Subcutaneous abdominal adipose tissue (tissue), 5 donors: Measurements from ENCODE around the gene PLXND1.

ENCODE experiments used
- H3K27ac ChIP-seq: one replicate; pipeline ENCODE4 v1.7.0; 2013; ENCODE audit warnings: low read depth, mild to moderate bottlenecking, inconsistent platforms, low read length, moderate library complexity
- H3K27me3 ChIP-seq, 5 donors: one replicate each; pipeline ENCODE4 v1.7.0; 2013; ENCODE audit warnings: low read length in 5 of 5, inconsistent platforms in 1 of 5; ENCODE audit not compliant: control insufficient read depth in 5 of 5, insufficient read depth in 4 of 5
- H3K36me3 ChIP-seq, 5 donors: one replicate each; pipeline ENCODE4 v1.7.0; 2013; ENCODE audit warnings: low read length in 5 of 5; ENCODE audit not compliant: control insufficient read depth in 5 of 5, insufficient read depth in 5 of 5
- H3K4me1 ChIP-seq, 5 donors: one replicate each; pipeline ENCODE4 v1.7.0; 2013; ENCODE audit warnings: low read length in 5 of 5, mild to moderate bottlenecking in 3 of 5, moderate library complexity in 1 of 5; ENCODE audit not compliant: control insufficient read depth in 5 of 5, insufficient read depth in 5 of 5
- H3K4me3 ChIP-seq, 5 donors: one replicate each; pipeline ENCODE4 v1.7.0; 2013; ENCODE audit warnings: low read length in 5 of 5, low read depth in 1 of 5
- H3K9ac ChIP-seq, 5 donors: one replicate each; pipeline ENCODE4 v1.7.0; 2013; ENCODE audit warnings: low read length in 5 of 5, mild to moderate bottlenecking in 4 of 5, moderate library complexity in 3 of 5
- H3K9me3 ChIP-seq, 5 donors: one replicate each; pipeline ENCODE4 v1.7.0; 2013; ENCODE audit warnings: low read length in 5 of 5; ENCODE audit not compliant: control insufficient read depth in 5 of 5
- donor health status: healthy.
- donor health status: healthy.
- donor health status: healthy.
- donor health status: healthy.
- donor health status: healthy.

Gene PLXND1

GRCh38 chr3:129603561-129603942 is 2.9 kb downstream of the PLXND1 start:
- Histone ChIP-seq H3K27ac (peak overlapping the region; percentile 97), H3K36me3 (peaks cover 0 to 16% (median 5%) of the 10 kb centered on the region in 5 donors), H3K9me3 (peaks cover 0 to 3% (median 0%) of the 10 kb centered on the region in 5 donors), H3K4me1 (peaks cover 40 to 93% (median 82%) of the 10 kb centered on the region in 5 donors), H3K9ac (peak overlapping the region; percentile 48 to 100 (median 59)), H3K27me3 (peaks cover 0 to 6% (median 0%) of the 10 kb centered on the region in 5 donors), H3K4me3 (peak overlapping the region; percentile 75 to 95 (median 80))

GRCh38 chr3:129602730-129603560 is 3.5 kb downstream of the PLXND1 start:
- Histone ChIP-seq H3K9me3 (peaks cover 0 to 3% (median 0%) of the 10 kb centered on the region in 5 donors), H3K27ac (peak overlapping the region; percentile 97), H3K9ac (peak overlapping the region; percentile 26 to 100 (median 65)), H3K27me3 (peaks cover 0 to 6% (median 0%) of the 10 kb centered on the region in 5 donors), H3K36me3 (peaks cover 0 to 16% (median 5%) of the 10 kb centered on the region in 5 donors), H3K4me3 (peak overlapping the region; percentile 75 to 95 (median 80)), H3K4me1 (peaks cover 41 to 93% (median 82%) of the 10 kb centered on the region in 5 donors)

- Histone ChIP-seq H3K9me3 (peaks cover 0 to 3% (median 0%) of the 10 kb centered on the region in 5 donors), H3K27ac (peak overlapping the region; percentile 97), H3K4me1 (peaks cover 45 to 93% (median 82%) of the 10 kb centered on the region in 5 donors), H3K9ac (peak overlapping the region in 4 of 5 donors; percentile 26 to 75 (median 42)), H3K36me3 (peaks cover 0 to 16% (median 5%) of the 10 kb centered on the region in 5 donors), H3K4me3 (peak overlapping the region; percentile 75 to 95 (median 80)), H3K27me3 (peaks cover 0 to 6% (median 0%) of the 10 kb centered on the region in 5 donors)
Observed at GRCh38 chr3:129602309-129602708, 4.2 kb downstream of the PLXND1 start.

GRCh38 chr3:129601713-129602112 is 4.8 kb downstream of the PLXND1 start:
- Histone ChIP-seq H3K4me1 (peaks cover 48 to 94% (median 85%) of the 10 kb centered on the region in 5 donors), H3K36me3 (peaks cover 0 to 16% (median 5%) of the 10 kb centered on the region in 5 donors), H3K27ac (peak overlapping the region; percentile 97), H3K27me3 (peaks cover 0 to 6% (median 0%) of the 10 kb centered on the region in 5 donors), H3K9ac (peak overlapping the region in 3 of 5 donors; percentile 30 to 75 (median 53)), H3K4me3 (peak overlapping the region; percentile 75 to 95 (median 80)), H3K9me3 (peaks cover 0 to 3% (median 0%) of the 10 kb centered on the region in 5 donors)

- Histone ChIP-seq H3K4me1 (peaks cover 57 to 98% (median 97%) of the 10 kb centered on the region in 5 donors), H3K27me3 (peaks cover 0 to 6% (median 0%) of the 10 kb centered on the region in 5 donors), H3K36me3 (peaks cover 0 to 18% (median 5%) of the 10 kb centered on the region in 5 donors), H3K27ac (peak overlapping the region; percentile 97), H3K4me3 (peak overlapping the region in 3 of 5 donors; percentile 13 to 46 (median 44)), H3K9me3 (peaks cover 0 to 3% (median 0%) of the 10 kb centered on the region in 5 donors), H3K9ac (peak overlapping the region in 2 of 5 donors; percentile 21 to 23)
Observed at GRCh38 chr3:129600348-129600747, 6.1 kb downstream of the PLXND1 start.

- Histone ChIP-seq H3K36me3 (peaks cover 0 to 18% (median 5%) of the 10 kb centered on the region in 5 donors), H3K9me3 (peaks cover 0 to 3% (median 0%) of the 10 kb centered on the region in 5 donors), H3K4me1 (peaks cover 64 to 100% (median 100%) of the 10 kb centered on the region in 5 donors), H3K27me3 (peaks cover 0 to 6% (median 0%) of the 10 kb centered on the region in 5 donors), H3K27ac (peak overlapping the region; percentile 97), H3K9ac (no peak overlapping the region), H3K4me3 (peak overlapping the region in 4 of 5 donors; percentile 36 to 46 (median 44))
Observed at GRCh38 chr3:129599607-129600006, 6.9 kb downstream of the PLXND1 start.

- peaks cover 61 to 100% (median 100%) of the 10 kb centered on the region in 5 donors for H3K4me1 ChIP-seq
- peak overlapping the region in 1 of 5 donors; percentile 8 for H3K9ac ChIP-seq
- peak overlapping the region in 4 of 5 donors; percentile 18 to 46 (median 40) for H3K4me3 ChIP-seq
- peak overlapping the region; percentile 97 for H3K27ac ChIP-seq
- peaks cover 0 to 3% (median 0%) of the 10 kb centered on the region in 5 donors for H3K9me3 ChIP-seq
- peaks cover 0 to 19% (median 3%) of the 10 kb centered on the region in 5 donors for H3K36me3 ChIP-seq
- peaks cover 0 to 6% (median 0%) of the 10 kb centered on the region in 5 donors for H3K27me3 ChIP-seq
Observed at GRCh38 chr3:129599073-129599472, 7.4 kb downstream of the PLXND1 start.

GRCh38 chr3:129598484-129598883 is 8.0 kb downstream of the PLXND1 start:
- Histone ChIP-seq H3K4me3 (peak overlapping the region in 3 of 5 donors; percentile 22 to 54 (median 45)), H3K27ac (peak overlapping the region; percentile 97), H3K9me3 (peaks cover 0 to 3% (median 0%) of the 10 kb centered on the region in 5 donors), H3K27me3 (peaks cover 0 to 6% (median 0%) of the 10 kb centered on the region in 5 donors), H3K4me1 (peaks cover 62 to 100% (median 100%) of the 10 kb centered on the region in 5 donors), H3K36me3 (peaks cover 0 to 21% (median 5%) of the 10 kb centered on the region in 5 donors), H3K9ac (peak overlapping the region in 1 of 5 donors; percentile 67)

- peaks cover 0 to under 1% (median 0%) of the 10 kb centered on the region in 5 donors for H3K27me3 ChIP-seq
- H3K36me3 ChIP-seq = peaks cover 0 to 16% (median 5%) of the 10 kb centered on the region in 5 donors
- H3K27ac ChIP-seq = peak overlapping the region; percentile 97
- H3K4me1 ChIP-seq = peaks cover 61 to 100% (median 100%) of the 10 kb centered on the region in 5 donors
- no peaks in the 10 kb centered on the region for H3K9me3 ChIP-seq
- H3K4me3 ChIP-seq = peak overlapping the region in 4 of 5 donors; percentile 6 to 54 (median 38)
- H3K9ac ChIP-seq = peak overlapping the region; percentile 59 to 95 (median 68)
Observed at GRCh38 chr3:129598000-129598381, 8.5 kb downstream of the PLXND1 start.
